Pancreas (tissue), 10 donors: Measurements from ENCODE around the gene PRDX6. TPM values are rescaled to one million over a fixed set of nuclear protein-coding genes. Genes with fewer than 3 reads are reported as not detected.

ENCODE experiments used
- ATAC-seq, 4 donors: fragments of 200-7000 bp; cut with Tn5 transposase; one replicate each; pipeline versions ENCODE4 v1.8.0 to v1.9.1; 2020; ENCODE audit warnings: mild to moderate bottlenecking in 4 of 4, moderate library complexity in 4 of 4
- DNase-seq, 6 donors: peaks; one replicate each; pipeline ENCODE4 v3.0.0-alpha.2; 2020
- FAIRE-seq: peaks from 2 replicates; lab custom pipeline; 2012; peaks lifted over from hg19 to GRCh38; lab: Jason Lieb, UNC
- H3K27ac ChIP-seq, 4 donors: fragments of 200-600 bp; sonication (generic); 1 replicate in 3 of 4; 2 replicates in 1 of 4; pipeline versions ENCODE4 v1.5.0 to v1.8.0; 2020
- H3K27me3 ChIP-seq, 4 donors: fragments of 200-600 bp; one replicate each; pipeline ENCODE4 v1.8.0; 2021
- H3K36me3 ChIP-seq, 3 donors: fragments of 200-600 bp; sonication (generic) in 1 of 3; one replicate each; pipeline versions ENCODE4 v1.5.0 to v1.8.0; 2020 to 2021
- H3K4me1 ChIP-seq, 3 donors: fragments of 200-600 bp; one replicate each; pipeline ENCODE4 v1.8.0; 2021
- H3K4me3 ChIP-seq, 4 donors: fragments of 200-600 bp; sonication (generic) in 2 of 4; one replicate each; pipeline versions ENCODE4 v1.5.0 to v1.8.0; 2020 to 2021
- H3K9me3 ChIP-seq, 4 donors: fragments of 200-600 bp; one replicate each; pipeline ENCODE4 v1.8.0; 2021
- WGBS, 2 donors: extraction: QIAGEN DNeasy Blood & Tissue Kit; methylation state at CpG; one replicate each; pipeline ENCODE4 v1.1.7; 2013; 5-methylcytosine and 5-hydroxymethylcytosine counted together
- intact Hi-C, 3 donors: fragments of 100-400 bp; cut with DNase I; formaldehyde crosslinking; loops; one replicate each; pipeline versions ENCODE4 v1.11.1 to v1.14.2; 2022
- polyA plus RNA-seq, 2 donors: library from polyadenylated mRNA; stranded (reverse); fragments of 200-250 nt; gene quantifications; one replicate each; pipeline ENCODE4 v1.2.3, GENCODE V29; 2013
- total RNA-seq, 6 donors: library from RNA; stranded (reverse); fragmentation: NEBNext Ultra II Directional in 4 of 6; extraction: Animal tissue kit (Norgen Biotek cat#: 25700) in 4 of 6; gene quantifications; one replicate each; pipeline versions ENCODE4 v1.2.1 to v1.2.4, GENCODE V29; 2021 to 2023
- TF ChIP-seq, protein P1 (sequence below), 4 donors: fragments of 200-600 bp; sonication (generic) in 3 of 4; IDR thresholded peaks; one replicate each; pipeline versions ENCODE4 v1.5.0 to v1.8.0; 2021; ENCODE audit warnings: antibody characterized with exemption in 4 of 4
- donor health status: healthy with polysubstance abuse.
- donor health status: DM: no; HTN: no; CAD: no; lungs with moderate emphysema.
- donor health status: DM: no; HTN: no; CAD: no.
- donor health status: control.
- donor health status: control.
- donor health status: Bipolar disorder and iron deficiency.
- donor health status: DM: yes; HTN: yes; CAD: no.
- donor health status: DM: no; HTN: no; CAD: no.
- donor health status: DM: no; HTN: no; CAD: no.
- donor health status: DM: yes; HTN: yes; CAD: no.

The PRDX6 gene
- total and polyA plus RNA-seq, 8 donors: 89.8 to 129 (median 106) TPM

GRCh38 chr1:173504268-173504667 is 27.1 kb downstream of the PRDX6 start:
- DNase-seq (no peak), ATAC-seq (no peak), FAIRE-seq (no peak)
- Histone ChIP-seq H3K4me1 (no peaks in the 10 kb centered on the region), H3K27me3 (no peaks in the 10 kb centered on the region), H3K27ac (no peak overlapping the region), H3K9me3 (no peaks in the 10 kb centered on the region), H3K4me3 (no peak overlapping the region), H3K36me3 (no peaks in the 10 kb centered on the region)
- intact Hi-C loops: no loop called here
- WGBS, 2 donors: 31 to 37% methylated on average over 4 of the region's 4 CpGs
- TF ChIP-seq, protein P1, sequence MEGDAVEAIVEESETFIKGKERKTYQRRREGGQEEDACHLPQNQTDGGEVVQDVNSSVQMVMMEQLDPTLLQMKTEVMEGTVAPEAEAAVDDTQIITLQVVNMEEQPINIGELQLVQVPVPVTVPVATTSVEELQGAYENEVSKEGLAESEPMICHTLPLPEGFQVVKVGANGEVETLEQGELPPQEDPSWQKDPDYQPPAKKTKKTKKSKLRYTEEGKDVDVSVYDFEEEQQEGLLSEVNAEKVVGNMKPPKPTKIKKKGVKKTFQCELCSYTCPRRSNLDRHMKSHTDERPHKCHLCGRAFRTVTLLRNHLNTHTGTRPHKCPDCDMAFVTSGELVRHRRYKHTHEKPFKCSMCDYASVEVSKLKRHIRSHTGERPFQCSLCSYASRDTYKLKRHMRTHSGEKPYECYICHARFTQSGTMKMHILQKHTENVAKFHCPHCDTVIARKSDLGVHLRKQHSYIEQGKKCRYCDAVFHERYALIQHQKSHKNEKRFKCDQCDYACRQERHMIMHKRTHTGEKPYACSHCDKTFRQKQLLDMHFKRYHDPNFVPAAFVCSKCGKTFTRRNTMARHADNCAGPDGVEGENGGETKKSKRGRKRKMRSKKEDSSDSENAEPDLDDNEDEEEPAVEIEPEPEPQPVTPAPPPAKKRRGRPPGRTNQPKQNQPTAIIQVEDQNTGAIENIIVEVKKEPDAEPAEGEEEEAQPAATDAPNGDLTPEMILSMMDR (IDR thresholded peaks at IDR 0.05): no peak

- Histone ChIP-seq H3K36me3 (no peaks in the 10 kb centered on the region), H3K27me3 (no peaks in the 10 kb centered on the region), H3K9me3 (no peaks in the 10 kb centered on the region), H3K4me1 (no peaks in the 10 kb centered on the region), H3K27ac (no peak overlapping the region), H3K4me3 (no peak overlapping the region)
- DNase-seq (no peak), ATAC-seq (no peak), FAIRE-seq (no peak)
- intact Hi-C loops: no loop called here
- TF ChIP-seq, protein P1 (IDR thresholded peaks at IDR 0.05): no peak
These were observed 28.3 kb downstream of the PRDX6 start for GRCh38 chr1:173505391-173505790.

- H3K27me3 ChIP-seq: no peaks in the 10 kb centered on the region
- H3K9me3 ChIP-seq: no peaks in the 10 kb centered on the region
- DNase-seq: peak; percentile 26 to 69 (median 66)
- 46 to 48% methylated on average over 6 of the region's 6 CpGs for WGBS, 2 donors
- no peak overlapping the region for H3K27ac ChIP-seq
- FAIRE-seq: no peak
- H3K4me3 ChIP-seq: no peak overlapping the region
- H3K36me3 ChIP-seq: no peaks in the 10 kb centered on the region
- peak; percentile 89 to 98 (median 96) for ATAC-seq
- intact Hi-C loops: no loop called here
- TF ChIP-seq, protein P1 (IDR thresholded peaks at IDR 0.05): peak in 3 of 4 donors; percentile 19 to 39 (median 23)
- H3K4me1 ChIP-seq: no peaks in the 10 kb centered on the region
These were observed 29.3 kb downstream of the PRDX6 start for GRCh38 chr1:173506437-173506836.

- ATAC-seq: peak in 2 of 4 donors; percentile 29 to 33
- FAIRE-seq: no peak
- Histone ChIP-seq H3K36me3 (no peaks in the 10 kb centered on the region), H3K27ac (no peak overlapping the region), H3K27me3 (no peaks in the 10 kb centered on the region), H3K4me3 (no peak overlapping the region), H3K9me3 (no peaks in the 10 kb centered on the region), H3K4me1 (no peaks in the 10 kb centered on the region)
- intact Hi-C loops: no loop called here
- WGBS, 2 donors: 73 to 79% methylated on average over 3 of the region's 3 CpGs
- no peak for DNase-seq
- TF ChIP-seq, protein P1 (IDR thresholded peaks at IDR 0.05): no peak
These were observed 30.2 kb downstream of the PRDX6 start for GRCh38 chr1:173507205-173507846.

DNA sequence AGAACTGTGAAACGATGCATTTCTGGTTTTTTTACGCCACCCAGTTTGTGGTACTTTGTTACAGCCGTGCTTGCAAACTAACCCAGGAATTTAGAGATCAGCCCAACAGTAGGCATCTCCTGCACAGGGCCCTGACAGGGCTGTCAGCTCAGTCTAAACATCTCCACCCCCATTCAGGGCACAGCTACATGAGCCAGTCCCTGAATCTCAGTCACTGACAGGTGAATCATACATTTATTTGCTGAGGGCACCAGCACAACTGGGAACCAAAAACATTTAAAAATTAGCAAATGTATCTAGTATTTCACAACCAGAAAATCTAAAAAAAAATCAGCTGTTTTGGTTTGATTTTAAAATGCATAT is 30.7 kb downstream of the PRDX6 start:
- no peak for FAIRE-seq
- Histone ChIP-seq H3K9me3 (no peaks in the 10 kb centered on the region), H3K4me3 (no peak overlapping the region), H3K36me3 (no peaks in the 10 kb centered on the region), H3K27me3 (no peaks in the 10 kb centered on the region), H3K4me1 (no peaks in the 10 kb centered on the region), H3K27ac (no peak overlapping the region)
- TF ChIP-seq, protein P1 (IDR thresholded peaks at IDR 0.05): no peak
- intact Hi-C loops: no loop called here
- DNase-seq: no peak
- ATAC-seq: no peak
- WGBS, 2 donors: 72 to 77% methylated on average over 3 of the region's 3 CpGs
